ENCODE measurements around the gene TMA7B.

The TMA7B gene

GRCh38 chr22:39935612-39936011 is 24.6 kb upstream of the TMA7B start:
- Histone ChIP-seq H3K9me3 (ENCODE audit: insufficient read depth, low read depth, low read length) (no peaks in the 10 kb centered on the region), H3K4me1 (ENCODE audit: insufficient read depth, low read length) (peaks cover 17% of the 10 kb centered on the region; the same call in 1 of the 2 replicates), H3K4me3 (ENCODE audit: low read length) (no peak overlapping the region), H3K9ac (ENCODE audit: low read depth, low read length) (no peak overlapping the region), H3K27me3 (ENCODE audit: insufficient read depth, low read length) (no peaks in the 10 kb centered on the region), H3K36me3 (ENCODE audit: insufficient read depth, low read depth, low read length) (no peaks in the 10 kb centered on the region), H3K27ac (ENCODE audit: low read length) (no peak overlapping the region)

- Histone ChIP-seq H3K4me3 (ENCODE audit: low read length) (no peak overlapping the region), H3K9me3 (ENCODE audit: insufficient read depth, low read depth, low read length) (no peaks in the 10 kb centered on the region), H3K9ac (ENCODE audit: low read depth, low read length) (no peak overlapping the region), H3K36me3 (ENCODE audit: insufficient read depth, low read depth, low read length) (no peaks in the 10 kb centered on the region), H3K27ac (ENCODE audit: low read length) (no peak overlapping the region), H3K4me1 (ENCODE audit: insufficient read depth, low read length) (peaks cover 27% of the 10 kb centered on the region), H3K27me3 (ENCODE audit: insufficient read depth, low read length) (no peaks in the 10 kb centered on the region)
These were observed 23.6 kb upstream of the TMA7B start for GRCh38 chr22:39936523-39937145.

GRCh38 chr22:39937906-39938305 is 22.3 kb upstream of the TMA7B start:
- H3K9me3 ChIP-seq (ENCODE audit: insufficient read depth, low read depth, low read length), result no peaks in the 10 kb centered on the region
- no peaks in the 10 kb centered on the region for H3K36me3 ChIP-seq (ENCODE audit: insufficient read depth, low read depth, low read length)
- no peak overlapping the region for H3K9ac ChIP-seq (ENCODE audit: low read depth, low read length)
- H3K4me1 ChIP-seq (ENCODE audit: insufficient read depth, low read length), result peaks cover 33% of the 10 kb centered on the region
- H3K27ac ChIP-seq (ENCODE audit: low read length), result no peak overlapping the region
- H3K4me3 ChIP-seq (ENCODE audit: low read length), result no peak overlapping the region
- H3K27me3 ChIP-seq (ENCODE audit: insufficient read depth, low read length), result no peaks in the 10 kb centered on the region

GRCh38 chr22:39938509-39939111 is 21.6 kb upstream of the TMA7B start:
- H3K27me3 ChIP-seq (ENCODE audit: insufficient read depth, low read length), result no peaks in the 10 kb centered on the region
- peaks cover 33% of the 10 kb centered on the region for H3K4me1 ChIP-seq (ENCODE audit: insufficient read depth, low read length)
- H3K36me3 ChIP-seq (ENCODE audit: insufficient read depth, low read depth, low read length), result no peaks in the 10 kb centered on the region
- H3K4me3 ChIP-seq (ENCODE audit: low read length), result no peak overlapping the region
- no peak overlapping the region for H3K27ac ChIP-seq (ENCODE audit: low read length)
- H3K9me3 ChIP-seq (ENCODE audit: insufficient read depth, low read depth, low read length), result no peaks in the 10 kb centered on the region
- H3K9ac ChIP-seq (ENCODE audit: low read depth, low read length), result no peak overlapping the region

GRCh38 chr22:39939830-39940229 is 20.4 kb upstream of the TMA7B start:
- Histone ChIP-seq H3K36me3 (ENCODE audit: insufficient read depth, low read depth, low read length) (no peaks in the 10 kb centered on the region), H3K4me3 (ENCODE audit: low read length) (no peak overlapping the region), H3K9me3 (ENCODE audit: insufficient read depth, low read depth, low read length) (no peaks in the 10 kb centered on the region), H3K4me1 (ENCODE audit: insufficient read depth, low read length) (peaks cover 35% of the 10 kb centered on the region), H3K27ac (ENCODE audit: low read length) (no peak overlapping the region), H3K9ac (ENCODE audit: low read depth, low read length) (no peak overlapping the region), H3K27me3 (ENCODE audit: insufficient read depth, low read length) (no peaks in the 10 kb centered on the region)

GRCh38 chr22:39940757-39941305 is 19.4 kb upstream of the TMA7B start:
- Histone ChIP-seq H3K27ac (ENCODE audit: low read length) (no peak overlapping the region), H3K4me1 (ENCODE audit: insufficient read depth, low read length) (peaks cover 42% of the 10 kb centered on the region), H3K9me3 (ENCODE audit: insufficient read depth, low read depth, low read length) (no peaks in the 10 kb centered on the region), H3K9ac (ENCODE audit: low read depth, low read length) (peak overlapping the region; percentile 2; the same call in 1 of the 2 replicates), H3K4me3 (ENCODE audit: low read length) (peak overlapping the region; percentile 19; the same call in 1 of the 2 replicates), H3K36me3 (ENCODE audit: insufficient read depth, low read depth, low read length) (no peaks in the 10 kb centered on the region), H3K27me3 (ENCODE audit: insufficient read depth, low read length) (no peaks in the 10 kb centered on the region)

- H3K27me3 ChIP-seq (ENCODE audit: insufficient read depth, low read length), result no peaks in the 10 kb centered on the region
- H3K4me1 ChIP-seq (ENCODE audit: insufficient read depth, low read length), result peaks cover 46% of the 10 kb centered on the region
- no peaks in the 10 kb centered on the region for H3K36me3 ChIP-seq (ENCODE audit: insufficient read depth, low read depth, low read length)
- no peak overlapping the region; the same call in 1 of the 2 replicates for H3K9ac ChIP-seq (ENCODE audit: low read depth, low read length)
- no peak overlapping the region for H3K4me3 ChIP-seq (ENCODE audit: low read length)
- no peak overlapping the region for H3K27ac ChIP-seq (ENCODE audit: low read length)
- no peaks in the 10 kb centered on the region for H3K9me3 ChIP-seq (ENCODE audit: insufficient read depth, low read depth, low read length)
These were observed 18.6 kb upstream of the TMA7B start for GRCh38 chr22:39941601-39942000.

- H3K9me3 ChIP-seq (ENCODE audit: insufficient read depth, low read depth, low read length), result no peaks in the 10 kb centered on the region
- H3K9ac ChIP-seq (ENCODE audit: low read depth, low read length), result peak overlapping the region; percentile 4; the same call in 1 of the 2 replicates
- H3K36me3 ChIP-seq (ENCODE audit: insufficient read depth, low read depth, low read length), result no peaks in the 10 kb centered on the region
- no peak overlapping the region for H3K4me3 ChIP-seq (ENCODE audit: low read length)
- H3K27me3 ChIP-seq (ENCODE audit: insufficient read depth, low read length), result no peaks in the 10 kb centered on the region
- H3K4me1 ChIP-seq (ENCODE audit: insufficient read depth, low read length), result peaks cover 50% of the 10 kb centered on the region
- H3K27ac ChIP-seq (ENCODE audit: low read length), result peak overlapping the region; percentile 67
These were observed 17.6 kb upstream of the TMA7B start for GRCh38 chr22:39942439-39943230.

- Histone ChIP-seq H3K36me3 (ENCODE audit: insufficient read depth, low read depth, low read length) (no peaks in the 10 kb centered on the region), H3K4me3 (ENCODE audit: low read length) (no peak overlapping the region), H3K9me3 (ENCODE audit: insufficient read depth, low read depth, low read length) (no peaks in the 10 kb centered on the region), H3K4me1 (ENCODE audit: insufficient read depth, low read length) (peaks cover 50% of the 10 kb centered on the region), H3K27ac (ENCODE audit: low read length) (peak overlapping the region; percentile 67), H3K27me3 (ENCODE audit: insufficient read depth, low read length) (no peaks in the 10 kb centered on the region), H3K9ac (ENCODE audit: low read depth, low read length) (peak overlapping the region; percentile 4; the same call in 1 of the 2 replicates)
These were observed 16.9 kb upstream of the TMA7B start for GRCh38 chr22:39943337-39943736.

- no peaks in the 10 kb centered on the region for H3K36me3 ChIP-seq (ENCODE audit: insufficient read depth, low read depth, low read length)
- H3K9ac ChIP-seq (ENCODE audit: low read depth, low read length), result no peak overlapping the region
- H3K4me3 ChIP-seq (ENCODE audit: low read length), result no peak overlapping the region
- no peak overlapping the region for H3K27ac ChIP-seq (ENCODE audit: low read length)
- peaks cover 50% of the 10 kb centered on the region for H3K4me1 ChIP-seq (ENCODE audit: insufficient read depth, low read length)
- H3K27me3 ChIP-seq (ENCODE audit: insufficient read depth, low read length), result no peaks in the 10 kb centered on the region
- H3K9me3 ChIP-seq (ENCODE audit: insufficient read depth, low read depth, low read length), result no peaks in the 10 kb centered on the region
These were observed 16.0 kb upstream of the TMA7B start for GRCh38 chr22:39943953-39944872.

GRCh38 chr22:39946126-39946502 is 14.1 kb upstream of the TMA7B start:
- no peak overlapping the region for H3K9ac ChIP-seq (ENCODE audit: low read depth, low read length)
- H3K4me3 ChIP-seq (ENCODE audit: low read length), result no peak overlapping the region
- H3K9me3 ChIP-seq (ENCODE audit: insufficient read depth, low read depth, low read length), result no peaks in the 10 kb centered on the region
- H3K4me1 ChIP-seq (ENCODE audit: insufficient read depth, low read length), result peaks cover 38% of the 10 kb centered on the region; the same call in 1 of the 2 replicates
- no peaks in the 10 kb centered on the region for H3K27me3 ChIP-seq (ENCODE audit: insufficient read depth, low read length)
- H3K27ac ChIP-seq (ENCODE audit: low read length), result no peak overlapping the region
- no peaks in the 10 kb centered on the region for H3K36me3 ChIP-seq (ENCODE audit: insufficient read depth, low read depth, low read length)

All from iPS-20b (cell line).